ENCODE measurements around the gene PLEKHM3.
A peak's percentile ranks its signal among the peaks of the same experiment; 100 is the strongest.

Gene PLEKHM3

GRCh38 chr2:208025037-208025813, at the start of gene PLEKHM3:
Gene PLEKHM3, minus strand, starts transcription at chr2:208025527. Its CDS starts 23,888 bp downstream, at chr2:208001639.
- DNase-seq: peak; percentile 54

- DNase-seq: no peak
These were observed 49.5 kb upstream of the PLEKHM3 start for GRCh38 chr2:208074610-208075356.

GRCh38 chr2:208072250-208072892, 47.0 kb upstream of the PLEKHM3 start:
- peak; percentile 53 for DNase-seq

- DNase-seq: no peak
These were observed 43.9 kb upstream of the PLEKHM3 start for GRCh38 chr2:208069186-208069585.

- no peak for DNase-seq
These were observed 40.7 kb upstream of the PLEKHM3 start for GRCh38 chr2:208066016-208066415.

GRCh38 chr2:208065476-208065875, 40.1 kb upstream of the PLEKHM3 start:
- DNase-seq: no peak

- DNase-seq: no peak
These were observed 39.1 kb upstream of the PLEKHM3 start for GRCh38 chr2:208064220-208064961.

GRCh38 chr2:208062961-208063360, 37.6 kb upstream of the PLEKHM3 start:
- no peak for DNase-seq

GRCh38 chr2:208062113-208062512, 36.8 kb upstream of the PLEKHM3 start:
- DNase-seq: peak; percentile 52

- DNase-seq: no peak
These were observed 31.8 kb upstream of the PLEKHM3 start for GRCh38 chr2:208057108-208057507.

- DNase-seq: no peak
These were observed 24.1 kb upstream of the PLEKHM3 start for GRCh38 chr2:208049441-208049840.

GRCh38 chr2:208049006-208049405, 23.7 kb upstream of the PLEKHM3 start:
- DNase-seq: no peak

- DNase-seq: no peak
These were observed 22.5 kb upstream of the PLEKHM3 start for GRCh38 chr2:208047840-208048239.

GRCh38 chr2:208046686-208047085, 21.4 kb upstream of the PLEKHM3 start:
- no peak for DNase-seq

GRCh38 chr2:208042450-208042849, 17.1 kb upstream of the PLEKHM3 start:
- no peak for DNase-seq

GRCh38 chr2:208042041-208042440, 16.7 kb upstream of the PLEKHM3 start:
- DNase-seq: no peak

- peak; percentile 33 for DNase-seq
These were observed 15.2 kb upstream of the PLEKHM3 start for GRCh38 chr2:208040199-208041171.

- no peak for DNase-seq
These were observed 14.2 kb upstream of the PLEKHM3 start for GRCh38 chr2:208039376-208040110.

GRCh38 chr2:208037564-208038487, 12.5 kb upstream of the PLEKHM3 start:
- DNase-seq: no peak

- no peak for DNase-seq
These were observed 11.0 kb upstream of the PLEKHM3 start for GRCh38 chr2:208036357-208036756.
